ENCODE data around the gene PRAMEF7.
"Not testable (repeated sequence)": the region's sequence is repeated elsewhere in the genome, so short reads cannot be mapped to it uniquely, and the experiment has no call there.

Gene PRAMEF7

GRCh38 chr1:12916310-12916709 lies at the start of gene PRAMEF7:
Gene PRAMEF7, plus strand, starts transcription at chr1:12916610. Its CDS starts 1,083 bp downstream, at chr1:12917693.
- DNase-seq = not testable (repeated sequence)

GRCh38 chr1:12878453-12878852 lies 38.0 kb upstream of the PRAMEF7 start:
- not testable (repeated sequence) for DNase-seq

DNA sequence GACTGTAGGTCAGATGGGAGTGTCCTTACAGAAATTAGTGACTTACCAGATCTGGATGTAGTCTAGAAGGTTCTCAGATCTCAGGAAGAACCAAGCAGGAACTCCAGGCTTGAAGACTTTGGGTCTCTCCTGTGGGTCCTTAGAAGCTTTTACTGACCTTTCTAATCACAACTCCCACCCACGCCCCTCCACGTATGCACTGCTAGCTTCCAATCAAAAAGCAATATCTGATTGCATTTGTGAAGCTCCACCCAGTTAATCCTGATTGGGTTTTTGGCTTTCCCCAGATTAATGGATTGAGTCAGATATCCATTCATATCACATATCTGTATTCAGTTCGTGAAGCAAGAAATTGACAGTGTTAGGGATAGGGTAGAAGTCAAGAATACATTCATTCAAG lies 30.3 kb upstream of the PRAMEF7 start, which contains the start of gene PRAMEF4:
Gene PRAMEF4, minus strand, starts transcription at position 101 of the 400 bp plus-strand sequence. CDS start 2,807 bp downstream, outside the sequence.
- not testable (repeated sequence) for DNase-seq

DNA sequence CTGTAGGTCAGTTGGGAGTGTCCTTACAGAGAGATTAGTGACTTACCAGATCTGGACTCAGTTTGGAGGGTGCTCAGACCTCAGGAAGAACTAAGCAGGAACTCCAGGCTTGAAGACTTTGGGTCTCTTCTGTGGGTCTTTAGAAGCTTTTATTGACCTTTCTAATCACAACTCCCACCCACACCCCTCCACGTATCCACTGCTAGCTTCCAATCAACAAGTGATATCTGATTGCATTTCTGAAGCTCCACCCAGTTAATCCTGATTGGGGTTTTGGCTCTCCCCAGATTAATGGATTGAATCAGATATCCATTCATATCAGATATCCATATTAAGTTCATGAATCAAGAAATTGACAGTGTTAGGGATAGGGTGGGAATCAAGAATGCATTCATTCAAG lies 18.2 kb upstream of the PRAMEF7 start, which contains the start of gene PRAMEF10:
Gene PRAMEF10, minus strand, starts transcription at position 101 of the 400 bp plus-strand sequence. CDS start 2,423 bp downstream, outside the sequence.
- not testable (repeated sequence) for DNase-seq

DNA sequence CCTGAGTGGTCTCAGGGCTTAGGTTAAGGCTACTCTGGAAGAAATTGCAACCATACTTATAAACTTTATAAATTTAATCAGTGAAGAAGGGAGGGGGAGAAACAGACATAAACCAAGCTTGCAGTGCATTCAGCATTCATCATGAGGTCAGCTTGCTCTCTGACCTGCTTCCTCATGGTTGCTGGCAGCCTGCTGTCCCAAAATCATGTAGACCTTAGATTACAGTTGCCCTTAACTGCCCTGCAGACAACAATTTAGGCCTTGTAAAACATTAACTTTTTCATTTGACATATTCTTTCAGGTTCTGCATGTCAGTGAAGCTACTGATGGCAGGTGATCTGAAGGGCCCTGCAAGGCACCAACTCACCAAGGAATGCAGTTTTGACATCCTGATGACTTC lies 17.2 kb upstream of the PRAMEF7 start:
- not testable (repeated sequence) for DNase-seq

GRCh38 chr1:12903793-12904572 lies 12.4 kb upstream of the PRAMEF7 start:
- not testable (repeated sequence) for DNase-seq

DNA sequence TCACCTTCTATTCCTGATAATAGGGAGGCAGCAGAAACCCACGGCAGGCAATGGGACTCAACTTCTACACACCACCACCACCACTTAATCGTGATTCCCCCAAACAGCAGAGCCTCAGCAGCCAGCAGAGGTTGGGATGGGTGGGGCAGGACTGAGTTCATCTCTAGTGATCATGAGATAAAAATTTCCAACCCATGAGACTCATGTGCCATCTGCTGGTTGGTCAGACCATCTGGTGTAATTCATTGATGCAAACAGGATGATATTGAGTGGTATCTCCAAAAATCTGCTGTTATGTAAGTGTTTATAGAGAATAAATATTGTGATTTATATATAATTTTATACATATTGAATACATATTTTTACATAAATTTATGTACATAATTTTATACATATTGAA lies 5.3 kb downstream of the PRAMEF7 start:
- DNase-seq = peak in 2 of 3 donors; percentile 0 to 8

DNA sequence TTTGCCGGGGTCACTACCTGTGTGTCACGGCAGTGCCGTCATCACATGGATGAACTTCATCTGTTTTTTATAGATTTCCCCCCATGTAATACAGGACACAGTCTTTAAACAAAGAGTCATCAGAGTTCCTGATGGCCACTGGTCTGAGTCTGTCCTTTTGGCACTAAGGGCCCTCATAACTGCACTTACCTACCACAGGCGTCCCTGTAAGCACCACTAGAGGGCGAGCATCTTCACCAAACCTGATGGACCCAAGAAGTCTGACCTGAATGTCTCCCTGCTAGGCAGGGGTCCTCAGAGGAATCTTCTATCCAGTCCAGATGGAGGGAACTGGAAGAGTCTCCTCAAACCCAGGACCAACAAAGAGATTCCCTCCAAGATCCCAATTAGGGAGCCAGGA lies 8.0 kb downstream of the PRAMEF7 start:
- not testable (repeated sequence) for DNase-seq

DNA sequence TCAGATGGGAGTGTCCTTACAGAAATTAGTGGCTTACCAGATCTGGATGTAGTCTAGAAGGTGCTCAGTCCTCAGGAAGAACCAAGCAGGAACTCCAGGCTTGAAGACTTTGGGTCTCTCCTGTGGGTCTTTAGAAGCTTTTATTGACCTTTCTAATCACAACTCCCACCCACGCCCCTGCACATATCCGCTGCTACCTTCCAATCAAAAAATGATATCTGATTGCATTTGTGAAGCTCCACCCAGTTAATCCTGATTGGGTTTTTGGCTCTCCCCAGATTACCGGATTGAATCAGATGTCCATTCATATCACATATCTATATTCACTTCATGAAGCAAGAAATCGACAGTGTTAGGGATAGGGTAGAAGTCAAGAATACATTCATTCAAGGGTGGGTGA lies 31.1 kb downstream of the PRAMEF7 start, which contains the start of gene PRAMEF6:
Gene PRAMEF6, minus strand, starts transcription at position 101 of the 400 bp plus-strand sequence. CDS start 5,062 bp downstream, outside the sequence.
- not testable (repeated sequence) for DNase-seq
